GM19240 (cell line): ENCODE data around the gene NXPH2.

Source experiments
- DNase-seq: peaks from one replicate; pipeline ENCODE4 v3.0.0; 2011; ENCODE audit warnings: low spot score; ENCODE audit not compliant: insufficient read length

The NXPH2 gene

GRCh38 chr2:138640921-138641676 lies 139.1 kb downstream of the NXPH2 start:
- no peak for DNase-seq

- no peak for DNase-seq
These were observed 142.5 kb downstream of the NXPH2 start for GRCh38 chr2:138637686-138638085.

- no peak for DNase-seq
These were observed 143.1 kb downstream of the NXPH2 start for GRCh38 chr2:138637061-138637460.

GRCh38 chr2:138633049-138633448 lies 147.1 kb downstream of the NXPH2 start:
- DNase-seq, result no peak

GRCh38 chr2:138632066-138632620 lies 148.0 kb downstream of the NXPH2 start:
- no peak for DNase-seq

- no peak for DNase-seq
These were observed 150.0 kb downstream of the NXPH2 start for GRCh38 chr2:138630164-138630563.

GRCh38 chr2:138626148-138626547 lies 154.0 kb downstream of the NXPH2 start:
- DNase-seq, result no peak

GRCh38 chr2:138622613-138623012 lies 157.6 kb downstream of the NXPH2 start:
- no peak for DNase-seq

- DNase-seq, result no peak
These were observed 159.1 kb downstream of the NXPH2 start for GRCh38 chr2:138621139-138621538.

- no peak for DNase-seq
These were observed 159.8 kb downstream of the NXPH2 start for GRCh38 chr2:138620431-138620830.
